Activated CD4-positive, alpha-beta T cell treated with anti-CD3 and anti-CD28 coated beads, Interleukin-2, amount 10 ng/mL, durations not matched to agents 24 days and 14 days (primary cell): ENCODE data around the gene STEAP3. TPM values are rescaled to one million over a fixed set of nuclear protein-coding genes. Genes with fewer than 3 reads are reported as not detected.

ENCODE experiments used
- DNase-seq: peaks from one replicate; pipeline ENCODE4 v3.0.0; 2022
- H3K27ac Mint-ChIP-seq: one replicate; pipeline ENCODE4 v1.8.0; 2022; ENCODE audit warnings: mild to moderate bottlenecking, mixed read lengths
- H3K27me3 Mint-ChIP-seq: one replicate; pipeline ENCODE4 v1.8.0; 2022; ENCODE audit warnings: mixed read lengths
- H3K36me3 Mint-ChIP-seq: one replicate; pipeline ENCODE4 v1.8.0; 2022; ENCODE audit warnings: low read depth, mild to moderate bottlenecking, mixed read lengths
- H3K4me1 Mint-ChIP-seq: one replicate; pipeline ENCODE4 v1.8.0; 2021; ENCODE audit warnings: mixed read lengths
- H3K4me3 Mint-ChIP-seq: one replicate; pipeline ENCODE4 v1.8.0; 2022; ENCODE audit warnings: mild to moderate bottlenecking, moderate library complexity, mixed read lengths
- H3K9me3 Mint-ChIP-seq: one replicate; pipeline ENCODE4 v1.8.0; 2021; ENCODE audit warnings: mixed read lengths
- intact Hi-C: fragments of 100-400 bp; cut with micrococcal nuclease; formaldehyde crosslinking; loops from one replicate; pipeline ENCODE4 v1.15.1; 2023
- total RNA-seq: library from RNA; stranded (reverse); gene quantifications from 2 replicates; pipeline ENCODE4 v1.2.3, GENCODE V29; 2022

Gene STEAP3
- total RNA-seq, 1 donor from 2014 or later: 0.16 TPM

- intact Hi-C loops: no loop called here
- no peaks in the 10 kb centered on the region for H3K9me3 Mint-ChIP-seq
- H3K27me3 Mint-ChIP-seq: peaks cover 40% of the 10 kb centered on the region
- H3K4me1 Mint-ChIP-seq: no peaks in the 10 kb centered on the region
- no peak overlapping the region for H3K27ac Mint-ChIP-seq
- no peak for DNase-seq
- H3K36me3 Mint-ChIP-seq: no peaks in the 10 kb centered on the region
- no peak overlapping the region for H3K4me3 Mint-ChIP-seq
Measured at GRCh38 chr2:119225926-119226325, 2.3 kb downstream of the STEAP3 start.

GRCh38 chr2:119227346-119227745 lies 3.7 kb downstream of the STEAP3 start:
- Mint-ChIP-seq H3K36me3 (no peaks in the 10 kb centered on the region), H3K9me3 (no peaks in the 10 kb centered on the region), H3K27ac (no peak overlapping the region), H3K27me3 (peaks cover 29% of the 10 kb centered on the region), H3K4me3 (no peak overlapping the region), H3K4me1 (no peaks in the 10 kb centered on the region)
- intact Hi-C loops: no loop called here
- DNase-seq: no peak

- no peak for DNase-seq
- Mint-ChIP-seq H3K4me1 (no peaks in the 10 kb centered on the region), H3K9me3 (no peaks in the 10 kb centered on the region), H3K27me3 (peaks cover 23% of the 10 kb centered on the region), H3K36me3 (no peaks in the 10 kb centered on the region), H3K4me3 (no peak overlapping the region), H3K27ac (no peak overlapping the region)
- intact Hi-C loops: no loop called here
Measured at GRCh38 chr2:119228136-119228535, 4.5 kb downstream of the STEAP3 start.

- intact Hi-C loops: no loop called here
- no peak for DNase-seq
- Mint-ChIP-seq H3K27ac (no peak overlapping the region), H3K9me3 (no peaks in the 10 kb centered on the region), H3K4me3 (no peak overlapping the region), H3K27me3 (peaks cover 21% of the 10 kb centered on the region), H3K36me3 (no peaks in the 10 kb centered on the region), H3K4me1 (no peaks in the 10 kb centered on the region)
Measured at GRCh38 chr2:119228964-119229363, 5.3 kb downstream of the STEAP3 start.

GRCh38 chr2:119229716-119230115 lies 6.1 kb downstream of the STEAP3 start:
- H3K4me1 Mint-ChIP-seq: no peaks in the 10 kb centered on the region
- H3K27me3 Mint-ChIP-seq: peaks cover 18% of the 10 kb centered on the region
- no peak overlapping the region for H3K4me3 Mint-ChIP-seq
- no peaks in the 10 kb centered on the region for H3K9me3 Mint-ChIP-seq
- no peak overlapping the region for H3K27ac Mint-ChIP-seq
- no peak for DNase-seq
- H3K36me3 Mint-ChIP-seq: no peaks in the 10 kb centered on the region
- intact Hi-C loops: no loop called here

GRCh38 chr2:119230219-119231185 lies 6.9 kb downstream of the STEAP3 start:
- H3K9me3 Mint-ChIP-seq: no peaks in the 10 kb centered on the region
- H3K4me1 Mint-ChIP-seq: no peaks in the 10 kb centered on the region
- no peak overlapping the region for H3K4me3 Mint-ChIP-seq
- H3K36me3 Mint-ChIP-seq: no peaks in the 10 kb centered on the region
- DNase-seq: no peak
- intact Hi-C loops: no loop called here
- H3K27ac Mint-ChIP-seq: no peak overlapping the region
- peaks cover 10% of the 10 kb centered on the region for H3K27me3 Mint-ChIP-seq

GRCh38 chr2:119231975-119232665 lies 8.5 kb downstream of the STEAP3 start:
- intact Hi-C loops: no loop called here

GRCh38 chr2:119232666-119232993 lies 9.0 kb downstream of the STEAP3 start:
- Mint-ChIP-seq H3K36me3 (no peaks in the 10 kb centered on the region), H3K4me3 (no peak overlapping the region)

More at GRCh38 chr2:119231975-119232665, 8.5 kb downstream of the STEAP3 start:
- Mint-ChIP-seq H3K27me3 (no peaks in the 10 kb centered on the region), H3K4me1 (no peaks in the 10 kb centered on the region), H3K36me3 (no peaks in the 10 kb centered on the region), H3K27ac (no peak overlapping the region), H3K4me3 (no peak overlapping the region), H3K9me3 (no peaks in the 10 kb centered on the region)
- DNase-seq: no peak

GRCh38 chr2:119233326-119234020 lies 9.8 kb downstream of the STEAP3 start:
- H3K27me3 Mint-ChIP-seq: no peaks in the 10 kb centered on the region
- H3K36me3 Mint-ChIP-seq: no peaks in the 10 kb centered on the region
- H3K4me3 Mint-ChIP-seq: no peak overlapping the region
- no peaks in the 10 kb centered on the region for H3K9me3 Mint-ChIP-seq
- no peaks in the 10 kb centered on the region for H3K4me1 Mint-ChIP-seq
- intact Hi-C loops: no loop called here
- no peak overlapping the region for H3K27ac Mint-ChIP-seq
- no peak for DNase-seq

More at GRCh38 chr2:119232666-119232993, 9.0 kb downstream of the STEAP3 start:
- Mint-ChIP-seq H3K27me3 (no peaks in the 10 kb centered on the region), H3K4me1 (no peaks in the 10 kb centered on the region), H3K9me3 (no peaks in the 10 kb centered on the region), H3K27ac (no peak overlapping the region)
- intact Hi-C loops: no loop called here
- no peak for DNase-seq

- DNase-seq: no peak
- no peaks in the 10 kb centered on the region for H3K9me3 Mint-ChIP-seq
- H3K4me1 Mint-ChIP-seq: no peaks in the 10 kb centered on the region
- no peaks in the 10 kb centered on the region for H3K36me3 Mint-ChIP-seq
- no peak overlapping the region for H3K27ac Mint-ChIP-seq
- H3K4me3 Mint-ChIP-seq: no peak overlapping the region
- intact Hi-C loops: no loop called here
- no peaks in the 10 kb centered on the region for H3K27me3 Mint-ChIP-seq
Measured at GRCh38 chr2:119234021-119235019, 10.7 kb downstream of the STEAP3 start.

- Mint-ChIP-seq H3K27me3 (no peaks in the 10 kb centered on the region), H3K4me3 (no peak overlapping the region), H3K27ac (no peak overlapping the region), H3K4me1 (no peaks in the 10 kb centered on the region), H3K9me3 (no peaks in the 10 kb centered on the region), H3K36me3 (no peaks in the 10 kb centered on the region)
- intact Hi-C loops: no loop called here
- no peak for DNase-seq
Measured at GRCh38 chr2:119236796-119237195, 13.2 kb downstream of the STEAP3 start.

GRCh38 chr2:119240311-119241204 lies 16.9 kb downstream of the STEAP3 start:
- intact Hi-C loops: no loop called here
- Mint-ChIP-seq H3K27me3 (no peaks in the 10 kb centered on the region), H3K4me3 (no peak overlapping the region), H3K4me1 (no peaks in the 10 kb centered on the region), H3K9me3 (no peaks in the 10 kb centered on the region), H3K27ac (no peak overlapping the region), H3K36me3 (no peaks in the 10 kb centered on the region)
- no peak for DNase-seq
